H1 (cell line): Measurements from ENCODE around the gene ETV5.

Experiments
- CEBPB ChIP-seq: IDR thresholded peaks from 2 replicates; pipeline ENCODE4 v1.6.1; 2012; ENCODE audit warnings: low read depth, low read length
- CTCF ChIP-seq, 3 experiments: IDR thresholded peaks; 1 replicate in 2 of 3; 2 replicates in 1 of 3; pipeline versions ENCODE4 v1.5.1 to v1.6.1; 2011; ENCODE audit warnings: low read length in 3 of 3, mild to moderate bottlenecking in 3 of 3, inconsistent platforms in 2 of 3, low read depth in 1 of 3, moderate library complexity in 1 of 3; ENCODE audit not compliant: insufficient read depth in 1 of 3; ENCODE audit errors: control extremely low read depth in 1 of 3
- EGR1 ChIP-seq: IDR thresholded peaks from 2 replicates; pipeline ENCODE4 v1.6.1; 2011; ENCODE audit warnings: low read depth, low read length, borderline replicate concordance
- EP300 ChIP-seq, 2 experiments: IDR thresholded peaks; 1 replicate in 1 of 2; 2 replicates in 1 of 2; pipeline ENCODE4 v1.6.1; 2011 to 2012; ENCODE audit warnings: low read depth in 2 of 2, low read length in 2 of 2, mild to moderate bottlenecking in 2 of 2, borderline replicate concordance in 1 of 2, inconsistent platforms in 1 of 2, moderate library complexity in 1 of 2
- EZH2 ChIP-seq: fragments of 200-600 bp; sonication (generic); IDR thresholded peaks from 2 replicates; pipeline ENCODE4 v1.7.1; 2012; ENCODE audit warnings: low read depth, mild to moderate bottlenecking, moderate library complexity, low read length, inconsistent platforms; ENCODE audit not compliant: severe bottlenecking
- PHF8 ChIP-seq: fragments of 200-600 bp; sonication (generic); conservative IDR thresholded peaks from 2 replicates; pipeline ENCODE4 v1.7.1; 2012; ENCODE audit warnings: low read depth, mild to moderate bottlenecking, inconsistent platforms, low read length, moderate library complexity
- POU5F1 ChIP-seq: IDR thresholded peaks from 2 replicates; pipeline ENCODE4 v1.6.1; 2011; ENCODE audit warnings: low read depth, mild to moderate bottlenecking, low read length, moderate library complexity
- RFX5 ChIP-seq: IDR thresholded peaks from 2 replicates; pipeline ENCODE4 v1.6.1; 2011; ENCODE audit warnings: low read depth, low read length, improper control_type of control experiment, borderline replicate concordance
- SUZ12 ChIP-seq: fragments of 200-600 bp; sonication (generic); IDR thresholded peaks from 2 replicates; pipeline ENCODE4 v1.6.1; 2012; ENCODE audit warnings: mild to moderate bottlenecking, inconsistent platforms, low read length, moderate library complexity, mixed read lengths
- USF2 ChIP-seq: IDR thresholded peaks from 2 replicates; pipeline ENCODE4 v1.6.1; 2011; ENCODE audit warnings: low read length, improper control_type of control experiment

GRCh38 chr3:186128158-186128557, 19.3 kb upstream of the ETV5 start:
- no peak for TF ChIP-seq RFX5
- no peak for TF ChIP-seq SUZ12
- no peak for TF ChIP-seq CTCF (IDR thresholded peaks at IDR 0.05; ENCODE audit: control extremely low read depth in 1 of 3, insufficient read depth in 1 of 3, low read depth in 1 of 3, low read length in 3 of 3)
- no peak for TF ChIP-seq USF2
- no peak for TF ChIP-seq EZH2
- TF ChIP-seq POU5F1: no peak
- no peak for TF ChIP-seq EGR1
- TF ChIP-seq EP300 (IDR thresholded peaks at IDR 0.05; ENCODE audit: borderline replicate concordance in 1 of 2, low read depth in 2 of 2, low read length in 2 of 2): no peak
- no peak for TF ChIP-seq PHF8
- no peak for TF ChIP-seq CEBPB
